SK-N-SH treated with all-trans-retinoic acid at 6 μM for 48 hours (cell line): ENCODE results near the gene ROBO1.

Source experiments
- ATAC-seq: fragments of 200-7000 bp; cut with Tn5 transposase; 3 replicates; pipeline ENCODE4 v1.9.1; 2020; ENCODE audit warnings: mild to moderate bottlenecking, moderate library complexity
- ARNTL ChIP-seq: fragments of 450-650 bp; formaldehyde crosslinking; IDR thresholded peaks from 2 replicates; pipeline ENCODE4 v1.5.0; 2020; ENCODE audit warnings: low read depth, mild to moderate bottlenecking, moderate library complexity, borderline replicate concordance
- BACH2 ChIP-seq: fragments of 250-450 bp; sonication (Bioruptor Pico); IDR thresholded peaks from 2 replicates; pipeline ENCODE4 v1.9.0; 2021; ENCODE audit warnings: mild to moderate bottlenecking, borderline replicate concordance
- CSRNP3 ChIP-seq: fragments of 250-450 bp; sonication (Bioruptor Pico); IDR thresholded peaks from 2 replicates; pipeline ENCODE4 v1.5.1; 2021; ENCODE audit warnings: mild to moderate bottlenecking, moderate library complexity
- ESRRG ChIP-seq: fragments of 250-450 bp; sonication (Bioruptor Pico); IDR thresholded peaks from 2 replicates; pipeline ENCODE4 v1.6.1; 2021; ENCODE audit warnings: mild to moderate bottlenecking
- GLIS3 ChIP-seq: fragments of 250-450 bp; sonication (Bioruptor Pico); IDR thresholded peaks from 2 replicates; pipeline ENCODE4 v1.5.0; 2020; ENCODE audit warnings: mild to moderate bottlenecking, moderate library complexity
- ISL1 ChIP-seq: fragments of 250-450 bp; sonication (Bioruptor Pico); IDR thresholded peaks from 2 replicates; pipeline ENCODE4 v2.1.2; 2022; ENCODE audit warnings: mild to moderate bottlenecking, moderate library complexity
- OSR1 ChIP-seq: fragments of 250-450 bp; sonication (Bioruptor Pico); IDR thresholded peaks from 2 replicates; pipeline ENCODE4 v1.8.0; 2022; ENCODE audit warnings: moderate library complexity, mild to moderate bottlenecking, inconsistent platforms
- PATZ1 ChIP-seq: fragments of 250-450 bp; sonication (Bioruptor Pico); IDR thresholded peaks from 2 replicates; pipeline ENCODE4 v1.8.0; 2020; ENCODE audit warnings: mild to moderate bottlenecking, moderate library complexity, borderline replicate concordance
- POU6F1 ChIP-seq: fragments of 250-450 bp; sonication (Bioruptor Pico); IDR thresholded peaks from 2 replicates; pipeline ENCODE4 v1.8.0; 2021; ENCODE audit warnings: low read depth, mild to moderate bottlenecking, moderate library complexity, borderline replicate concordance
- PPARA ChIP-seq: fragments of 250-450 bp; sonication (Bioruptor Pico); IDR thresholded peaks from 2 replicates; pipeline ENCODE4 v1.5.0; 2020; ENCODE audit warnings: mild to moderate bottlenecking, borderline replicate concordance
- RARB ChIP-seq: fragments of 250-450 bp; sonication (Bioruptor Pico); IDR thresholded peaks from 2 replicates; pipeline ENCODE4 v1.8.0; 2021; ENCODE audit warnings: mild to moderate bottlenecking, moderate library complexity
- TCF4 ChIP-seq: fragments of 250-450 bp; sonication (Bioruptor Pico); IDR thresholded peaks from 2 replicates; pipeline ENCODE4 v1.8.0; 2021; ENCODE audit warnings: mild to moderate bottlenecking, moderate library complexity, borderline replicate concordance
- TOX ChIP-seq: fragments of 250-450 bp; sonication (Bioruptor Pico); IDR thresholded peaks from 2 replicates; pipeline ENCODE4 v1.8.0; 2021; ENCODE audit warnings: mild to moderate bottlenecking, moderate library complexity, borderline replicate concordance
- ZC3H10 ChIP-seq: fragments of 250-450 bp; sonication (Bioruptor Pico); IDR thresholded peaks from 2 replicates; pipeline ENCODE4 v1.5.1; 2021; ENCODE audit warnings: mild to moderate bottlenecking, moderate library complexity
- ZFP30 ChIP-seq: fragments of 450-650 bp; formaldehyde crosslinking; IDR thresholded peaks from 2 replicates; pipeline ENCODE4 v1.5.0; 2022; ENCODE audit warnings: mild to moderate bottlenecking, moderate library complexity
- ZNF565 ChIP-seq: fragments of 450-650 bp; formaldehyde crosslinking; conservative IDR thresholded peaks from 2 replicates; pipeline ENCODE4 v1.5.0; 2020; ENCODE audit warnings: low read depth, mild to moderate bottlenecking, moderate library complexity

The ROBO1 gene

GRCh38 chr3:79002465-79003372, 765.1 kb downstream of the ROBO1 start:
- peak; percentile 68 for ATAC-seq
- TF ChIP-seq ISL1 (CRISPR knock-in tag) = peak; percentile 58; the same call in 1 of the 2 replicates
- TF ChIP-seq ARNTL (CRISPR knock-in tag) = no peak
- TF ChIP-seq, all 23 proteins: peak for 1

GRCh38 chr3:79001255-79001654, 766.5 kb downstream of the ROBO1 start:
- ATAC-seq = no peak
- no peak for TF ChIP-seq ISL1 (CRISPR knock-in tag)

- ATAC-seq = no peak
- no peak for TF ChIP-seq PATZ1 (CRISPR knock-in tag)
- TF ChIP-seq OSR1 (CRISPR knock-in tag) = no peak
- no peak for TF ChIP-seq CSRNP3 (CRISPR knock-in tag)
- TF ChIP-seq ZFP30 (CRISPR knock-in tag) = no peak
- TF ChIP-seq RARB (CRISPR knock-in tag) = no peak
- no peak for TF ChIP-seq ISL1 (CRISPR knock-in tag)
- no peak for TF ChIP-seq POU6F1 (CRISPR knock-in tag)
- TF ChIP-seq BACH2 = no peak
- TF ChIP-seq GLIS3 (CRISPR knock-in tag) = no peak
Measured at GRCh38 chr3:78999139-78999538, 768.7 kb downstream of the ROBO1 start.

- TF ChIP-seq POU6F1 (CRISPR knock-in tag) (no peak), PPARA (no peak), TOX (CRISPR knock-in tag) (no peak), TCF4 (CRISPR knock-in tag) (no peak), ESRRG (no peak), ZC3H10 (CRISPR knock-in tag) (no peak), PATZ1 (CRISPR knock-in tag) (no peak), ZNF565 (no peak), ARNTL (CRISPR knock-in tag) (no peak), GLIS3 (CRISPR knock-in tag) (no peak), RARB (CRISPR knock-in tag) (no peak)
- ATAC-seq = no peak
Measured at GRCh38 chr3:78995087-78995486, 772.7 kb downstream of the ROBO1 start.
